GM19395 (cell line): ENCODE results near the gene KDM1B.
A peak's percentile ranks its signal among the peaks of the same experiment; 100 is the strongest.

Experiments
- ATAC-seq: cut with Tn5 transposase; IDR thresholded peaks from one replicate; pipeline ENCODE4 v1.9.1; 2021; ENCODE audit warnings: mild to moderate bottlenecking, moderate library complexity; ENCODE audit not compliant: unreplicated experiment

The KDM1B gene

GRCh38 chr6:18155150-18155863 lies at the start of gene KDM1B:
Gene KDM1B, plus strand, starts transcription at chr6:18155422. Its CDS starts 4,474 bp downstream, at chr6:18159896.
- ATAC-seq, result peak; percentile 82

- ATAC-seq, result no peak
Observed at GRCh38 chr6:18107061-18107460, 48.2 kb upstream of the KDM1B start.

GRCh38 chr6:18110162-18110561 lies 45.1 kb upstream of the KDM1B start:
- ATAC-seq, result no peak

- no peak for ATAC-seq
Observed at GRCh38 chr6:18115356-18115755, 39.9 kb upstream of the KDM1B start.

GRCh38 chr6:18117136-18117535 lies 38.1 kb upstream of the KDM1B start:
- ATAC-seq, result no peak

GRCh38 chr6:18118330-18118729 lies 36.9 kb upstream of the KDM1B start:
- no peak for ATAC-seq

GRCh38 chr6:18119236-18119635 lies 36.0 kb upstream of the KDM1B start:
- no peak for ATAC-seq

- ATAC-seq, result peak; percentile 34
Observed at GRCh38 chr6:18121580-18122127, 33.6 kb upstream of the KDM1B start.

GRCh38 chr6:18122128-18123093 lies 32.8 kb upstream of the KDM1B start, which contains the start of gene NHLRC1:
Gene NHLRC1, minus strand, starts transcription at chr6:18122677. Its CDS starts 71 bp downstream, at chr6:18122606.
- ATAC-seq, result peak; percentile 94

- ATAC-seq, result no peak
Observed at GRCh38 chr6:18126121-18126520, 29.1 kb upstream of the KDM1B start.

GRCh38 chr6:18132346-18132745 lies 22.9 kb upstream of the KDM1B start:
- ATAC-seq, result no peak

- ATAC-seq, result no peak
Observed at GRCh38 chr6:18135171-18135570, 20.1 kb upstream of the KDM1B start.

- no peak for ATAC-seq
Observed at GRCh38 chr6:18136260-18136659, 19.0 kb upstream of the KDM1B start.

- no peak for ATAC-seq
Observed at GRCh38 chr6:18138906-18139305, 16.3 kb upstream of the KDM1B start.

GRCh38 chr6:18139935-18140621 lies 15.1 kb upstream of the KDM1B start:
- ATAC-seq, result no peak

- no peak for ATAC-seq
Observed at GRCh38 chr6:18141805-18142590, 13.2 kb upstream of the KDM1B start.

- ATAC-seq, result no peak
Observed at GRCh38 chr6:18142591-18142861, 12.7 kb upstream of the KDM1B start.

- no peak for ATAC-seq
Observed at GRCh38 chr6:18147160-18147559, 8.1 kb upstream of the KDM1B start.

GRCh38 chr6:18147616-18148015 lies 7.6 kb upstream of the KDM1B start:
- no peak for ATAC-seq

- no peak for ATAC-seq
Observed at GRCh38 chr6:18148304-18149025, 6.8 kb upstream of the KDM1B start.
